ENCODE measurements around the gene WAS.
"Not testable (repeated sequence)": the region's sequence is repeated elsewhere in the genome, so short reads cannot be mapped to it uniquely, and the experiment has no call there.

WAS gene

GRCh38 chrX:48688531-48689150, 5.0 kb downstream of the WAS start:
- no peak for DNase-seq

DNA sequence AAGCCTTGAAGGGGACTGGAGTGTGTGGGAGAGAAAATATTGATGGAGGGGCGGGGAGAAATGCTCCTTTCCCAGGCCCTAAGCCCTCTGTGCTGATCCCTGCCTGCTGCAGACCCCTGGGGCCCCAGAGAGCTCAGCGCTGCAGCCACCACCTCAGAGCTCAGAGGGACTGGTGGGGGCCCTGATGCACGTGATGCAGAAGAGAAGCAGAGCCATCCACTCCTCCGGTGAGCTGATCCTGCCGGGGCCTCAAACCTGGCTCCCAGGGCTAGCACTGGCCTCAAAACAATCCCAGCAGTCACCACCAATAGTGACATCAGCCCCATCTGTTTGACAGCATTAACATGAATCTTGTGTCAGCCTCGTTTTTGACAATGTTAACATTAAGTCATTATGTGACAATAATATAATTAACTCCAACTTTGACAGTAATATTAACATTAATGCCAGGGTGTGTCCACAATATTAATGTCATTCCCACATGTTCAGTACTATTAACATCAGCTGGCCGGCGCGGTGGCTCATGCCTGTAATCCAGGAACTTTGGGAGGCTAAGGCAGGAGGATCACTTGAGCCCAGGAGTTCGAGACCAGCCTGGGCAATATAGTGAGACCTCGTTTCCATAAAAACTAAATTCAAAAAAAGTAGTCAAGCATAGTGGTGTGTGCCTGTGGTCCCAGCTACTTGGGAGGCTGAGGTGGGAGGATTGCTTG, 5.8 kb downstream of the WAS start:
- no peak for DNase-seq

- DNase-seq = not testable (repeated sequence)
These were observed 8.1 kb downstream of the WAS start for GRCh38 chrX:48691746-48692145.

DNA sequence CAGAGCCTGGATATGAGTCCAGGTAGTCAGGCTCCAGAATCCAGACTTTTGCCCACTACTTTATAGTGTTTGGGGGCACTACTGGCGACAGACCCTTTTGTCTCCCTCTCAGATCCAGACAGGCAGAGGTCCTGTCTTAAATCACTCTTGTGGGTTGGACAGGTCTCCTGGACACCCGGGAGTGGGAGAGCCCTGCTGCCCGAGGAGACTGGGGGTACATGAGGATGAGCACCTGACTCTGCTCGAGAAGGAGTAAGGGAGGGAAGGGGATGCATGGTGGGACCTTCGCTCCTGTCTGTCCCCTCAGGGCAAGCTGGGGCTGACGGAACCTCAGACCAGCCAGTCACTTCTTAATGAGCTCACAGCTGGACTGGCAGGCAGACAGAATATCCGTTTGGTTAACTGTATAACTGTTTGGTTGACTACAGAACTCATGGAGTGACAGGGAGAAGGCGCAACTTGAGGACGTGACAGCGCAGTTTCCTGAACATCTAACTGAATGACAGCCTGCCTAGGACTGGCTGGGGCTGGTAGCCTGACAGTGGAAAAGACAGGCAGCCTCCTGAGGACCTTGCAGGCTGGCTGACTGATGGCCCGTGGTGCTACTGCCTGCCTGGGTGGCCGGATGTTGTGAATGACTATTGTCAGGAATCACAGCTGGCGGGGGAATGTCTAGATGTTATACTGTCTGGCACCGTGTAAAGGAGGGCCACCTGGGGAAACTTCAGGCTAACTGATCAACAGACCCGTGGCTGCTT, 11.4 kb downstream of the WAS start:
- DNase-seq = no peak

DNA sequence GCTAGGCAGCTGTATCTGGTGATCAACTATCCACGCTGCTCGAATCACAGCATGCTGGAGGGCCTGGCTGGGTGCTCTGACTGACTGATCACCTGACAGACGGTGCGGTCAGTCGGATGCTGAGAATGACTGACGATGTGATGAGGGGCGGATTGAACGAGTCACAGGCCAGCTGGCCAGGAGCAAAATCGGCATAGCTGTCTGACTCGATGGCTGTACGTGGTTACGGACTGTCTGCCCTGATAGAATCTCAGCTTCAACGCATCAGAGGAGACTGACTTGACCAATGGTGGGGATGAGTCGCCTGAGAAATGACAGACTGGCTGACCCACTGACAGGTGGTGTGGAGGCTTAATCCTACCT, 11.9 kb downstream of the WAS start:
- DNase-seq = no peak

DNA sequence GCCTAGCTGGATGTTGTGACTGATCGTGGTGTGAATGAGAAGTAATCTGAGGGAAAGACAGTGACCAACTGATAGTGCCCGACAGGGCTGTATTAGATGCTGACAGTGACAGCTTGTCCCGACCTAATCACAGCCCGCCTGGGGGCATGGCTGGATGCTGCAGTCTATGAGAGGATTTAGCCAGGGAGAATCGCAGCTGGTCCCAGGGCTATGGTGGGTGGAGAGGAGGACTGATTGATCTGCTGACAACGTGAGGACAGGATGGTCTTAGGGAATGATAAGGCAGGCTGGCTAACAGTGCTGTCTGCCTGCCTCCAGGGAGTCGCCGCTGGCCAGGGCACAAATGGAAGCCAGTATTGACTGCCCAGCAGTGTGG, 12.3 kb downstream of the WAS start:
- DNase-seq = no peak

GRCh38 chrX:48696301-48696908, 12.8 kb downstream of the WAS start, which contains the start of gene SUV39H1:
Gene SUV39H1 (plus strand): TSS chrX:48696734. CDS start chrX:48696785, 51 bp downstream.
- DNase-seq = peak; percentile 59

GRCh38 chrX:48696909-48697727, 13.5 kb downstream of the WAS start:
- DNase-seq = no peak

GRCh38 chrX:48698306-48698705, 14.7 kb downstream of the WAS start:
- no peak for DNase-seq

- no peak for DNase-seq
These were observed 16.6 kb downstream of the WAS start for GRCh38 chrX:48700246-48700645.

DNA sequence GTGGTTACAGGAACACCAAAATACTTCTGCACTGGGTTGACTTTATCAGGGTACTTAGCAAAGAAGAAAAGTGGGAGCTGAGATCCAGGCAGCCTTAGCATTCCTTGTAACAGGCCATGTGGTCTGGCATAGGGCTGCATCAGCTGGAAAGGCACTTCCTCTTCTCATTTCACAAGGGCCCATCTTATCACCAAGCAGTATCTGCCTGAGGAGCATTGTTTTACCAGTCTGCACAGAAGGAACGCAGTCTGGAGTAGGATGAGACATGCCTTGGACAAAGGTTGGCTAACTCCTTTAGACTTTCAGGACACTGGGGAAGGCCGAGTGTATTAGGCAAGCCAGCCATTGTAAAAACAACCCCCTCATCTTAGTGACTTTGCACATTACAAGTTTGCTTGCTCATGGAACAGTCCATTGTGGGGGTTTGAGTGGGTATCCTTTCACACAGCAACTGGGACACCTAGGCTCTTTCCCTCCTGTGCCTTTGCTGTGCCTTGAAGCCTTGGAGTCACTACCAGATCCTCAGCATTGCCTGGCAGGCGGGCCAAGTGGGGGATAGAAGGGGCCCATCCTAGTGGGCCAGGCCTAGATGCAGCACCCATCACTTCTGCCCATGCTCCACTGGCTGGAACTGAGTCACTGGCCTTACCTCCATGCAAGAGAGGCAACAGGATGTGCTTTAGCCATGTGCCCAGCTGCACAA, 17.5 kb downstream of the WAS start:
- DNase-seq = no peak

DNA sequence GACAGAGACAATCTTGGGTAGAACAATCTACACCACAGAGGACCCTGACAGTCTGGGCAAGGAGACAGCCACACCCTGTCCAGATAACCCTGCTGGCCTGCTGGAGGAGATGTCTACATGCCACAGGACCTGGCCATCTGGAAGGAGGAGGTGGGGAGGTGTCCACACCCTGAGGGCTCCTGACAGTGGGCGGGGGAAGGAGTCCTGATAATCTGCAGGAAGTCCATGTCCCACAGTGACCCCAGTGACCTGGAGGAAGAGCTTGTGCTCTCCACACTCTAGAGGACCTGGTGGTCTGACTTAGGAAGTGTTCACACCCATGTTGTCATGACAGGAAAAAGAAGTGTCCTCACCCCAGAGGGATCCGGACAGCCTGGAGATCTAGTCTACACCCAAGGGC, 18.4 kb downstream of the WAS start:
- DNase-seq = no peak

DNA sequence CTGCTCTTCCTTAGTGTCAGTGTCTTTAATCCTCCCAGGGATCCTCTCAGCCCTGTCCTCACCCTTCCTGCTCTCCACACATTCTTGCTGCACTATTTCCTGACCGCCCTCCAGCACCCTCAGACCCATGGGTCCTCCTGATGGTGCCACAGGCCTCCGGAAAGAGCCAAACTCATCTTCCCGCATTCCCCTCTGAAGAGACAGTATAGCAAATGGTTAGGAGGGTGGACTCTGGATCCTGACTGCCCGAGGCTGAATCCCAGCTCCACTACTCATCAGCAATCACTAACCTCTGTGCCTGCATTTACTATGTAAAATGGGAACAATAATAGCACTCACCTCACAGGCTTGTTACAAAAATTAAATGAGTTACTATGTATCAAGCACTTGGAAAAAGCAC, 19.1 kb downstream of the WAS start:
- DNase-seq = no peak

- DNase-seq = no peak
These were observed 19.6 kb downstream of the WAS start for GRCh38 chrX:48703228-48703627.

GRCh38 chrX:48703642-48704481, 20.3 kb downstream of the WAS start:
- DNase-seq = no peak

- no peak for DNase-seq
These were observed 22.3 kb downstream of the WAS start for GRCh38 chrX:48705871-48706270.

- no peak for DNase-seq
These were observed 26.0 kb downstream of the WAS start for GRCh38 chrX:48709522-48710112.

DNA sequence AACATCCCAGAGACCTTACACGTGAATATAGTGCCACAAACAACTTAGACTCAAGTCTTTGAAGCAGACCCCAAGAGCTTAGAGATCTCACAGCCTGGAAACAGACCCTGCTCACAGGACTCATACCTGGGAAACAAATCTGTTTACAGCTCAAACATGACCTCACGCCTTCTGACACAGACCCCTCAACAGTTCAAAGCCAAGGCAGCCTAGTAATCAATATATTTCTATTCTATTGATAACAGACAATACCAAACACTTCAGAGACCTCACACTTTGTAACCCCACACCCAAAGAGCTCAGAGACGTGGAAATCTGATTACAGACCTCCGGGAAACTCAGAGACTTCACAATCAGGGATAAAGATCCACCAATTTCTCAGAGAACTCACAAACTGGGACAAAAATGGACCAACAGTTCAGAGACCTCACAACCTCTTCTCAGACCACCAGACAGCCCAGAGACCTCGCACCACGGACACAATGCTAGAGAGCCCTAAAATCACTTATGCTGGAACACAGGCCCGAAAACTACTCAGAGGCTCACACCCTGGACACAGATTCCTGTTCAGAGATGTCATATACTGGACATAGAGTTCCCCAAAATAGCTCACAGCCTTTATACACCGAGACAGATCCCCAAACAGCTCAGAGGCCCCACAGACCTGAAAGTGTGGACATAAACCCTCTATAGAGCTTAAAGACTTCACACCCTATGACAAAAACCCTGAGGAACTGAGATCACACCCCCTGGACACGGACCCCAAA, 27.7 kb downstream of the WAS start:
- DNase-seq = no peak

DNA sequence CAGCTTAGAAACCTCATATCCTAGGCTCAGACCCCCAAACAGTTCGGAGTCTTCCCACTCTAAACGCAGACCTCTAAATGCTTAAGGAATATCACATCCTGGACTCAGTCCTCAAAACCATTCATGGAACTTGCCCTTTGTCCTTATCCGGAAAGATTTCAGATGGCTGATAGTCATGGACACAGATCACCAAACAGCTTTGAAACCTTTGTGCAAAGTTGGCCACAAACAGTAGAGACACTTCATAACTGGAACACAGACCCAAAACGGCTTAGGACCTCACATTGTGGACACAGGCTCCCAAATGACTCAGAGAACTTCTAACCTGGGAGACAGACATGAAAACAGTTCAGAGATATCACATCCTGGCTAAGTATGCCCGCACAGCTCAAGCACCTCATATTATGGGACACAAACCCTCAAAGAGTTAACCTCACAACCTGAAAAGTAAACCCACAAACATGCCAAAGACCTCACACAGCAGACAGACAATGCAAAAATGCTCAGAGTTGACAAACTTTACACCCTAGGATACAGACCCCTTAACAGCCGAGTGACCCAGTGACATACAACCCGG, 28.4 kb downstream of the WAS start:
- no peak for DNase-seq

DNA sequence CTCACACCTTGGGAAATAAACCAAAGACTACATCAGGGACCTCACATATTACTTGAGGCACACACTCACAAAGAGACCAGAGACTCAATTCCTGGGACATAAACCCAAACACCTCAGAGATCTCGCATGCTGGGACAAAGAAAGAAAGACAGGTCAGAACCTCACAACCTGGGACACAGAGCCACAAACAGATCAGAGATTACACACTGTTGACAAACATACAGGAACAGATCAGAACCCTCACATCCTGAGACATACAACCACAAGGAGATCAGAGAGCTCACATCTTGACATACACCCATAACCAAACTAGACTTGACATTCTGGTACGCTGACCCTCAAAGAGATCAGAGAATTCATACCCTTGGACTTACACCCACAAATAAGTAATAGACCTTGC, 30.2 kb downstream of the WAS start:
- no peak for DNase-seq
